IMR-90 (cell line): ENCODE results near the gene PIKFYVE.

Source experiments
- BHLHE40 ChIP-seq: fragments of 150-350 bp; IDR thresholded peaks from 2 replicates; pipeline ENCODE4 v1.6.1; 2016; ENCODE audit warnings: mild to moderate bottlenecking, low read depth, low read length
- FOS ChIP-seq: fragments of 150-350 bp; IDR thresholded peaks from 2 replicates; pipeline ENCODE4 v1.6.1; 2016; ENCODE audit warnings: low read depth, low read length
- MAZ ChIP-seq: IDR thresholded peaks from 2 replicates; pipeline ENCODE4 v1.6.1; 2012; ENCODE audit warnings: low read depth, mild to moderate bottlenecking, low read length, improper control_type of control experiment, moderate library complexity, borderline replicate concordance
- POLR2A ChIP-seq: IDR thresholded peaks from 2 replicates; pipeline ENCODE4 v1.6.1; 2012; ENCODE audit warnings: mild to moderate bottlenecking, low read depth, low read length
- TF ChIP-seq, protein P1 (sequence below): conservative IDR thresholded peaks from 2 replicates; pipeline ENCODE4 v1.5.1; 2012; ENCODE audit warnings: mild to moderate bottlenecking, low read depth, low read length, improper control_type of control experiment

DNA sequence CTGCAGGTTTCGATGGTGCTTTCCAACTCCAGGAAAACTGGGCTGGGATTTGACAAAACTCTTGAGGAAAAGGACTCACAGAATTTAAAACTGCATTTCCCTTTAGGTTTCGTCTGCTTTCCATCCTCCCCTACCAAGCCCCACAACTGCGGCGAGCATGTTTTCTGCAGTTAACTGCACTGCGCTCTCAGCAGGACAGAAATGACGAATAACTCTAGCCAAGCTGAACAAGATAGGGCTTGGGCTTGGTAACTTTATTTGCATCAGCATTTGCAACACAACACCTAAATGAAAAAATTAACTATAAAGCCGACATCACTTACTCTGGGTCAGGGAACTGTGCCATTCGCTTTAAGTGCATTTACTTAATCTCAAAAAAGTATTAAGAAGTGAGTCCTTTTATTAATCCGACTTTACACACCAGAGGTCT lies 669 bp upstream of the PIKFYVE start:
- TF ChIP-seq FOS (no peak), MAZ (no peak), BHLHE40 (no peak), POLR2A (no peak)
- TF ChIP-seq, protein P1, sequence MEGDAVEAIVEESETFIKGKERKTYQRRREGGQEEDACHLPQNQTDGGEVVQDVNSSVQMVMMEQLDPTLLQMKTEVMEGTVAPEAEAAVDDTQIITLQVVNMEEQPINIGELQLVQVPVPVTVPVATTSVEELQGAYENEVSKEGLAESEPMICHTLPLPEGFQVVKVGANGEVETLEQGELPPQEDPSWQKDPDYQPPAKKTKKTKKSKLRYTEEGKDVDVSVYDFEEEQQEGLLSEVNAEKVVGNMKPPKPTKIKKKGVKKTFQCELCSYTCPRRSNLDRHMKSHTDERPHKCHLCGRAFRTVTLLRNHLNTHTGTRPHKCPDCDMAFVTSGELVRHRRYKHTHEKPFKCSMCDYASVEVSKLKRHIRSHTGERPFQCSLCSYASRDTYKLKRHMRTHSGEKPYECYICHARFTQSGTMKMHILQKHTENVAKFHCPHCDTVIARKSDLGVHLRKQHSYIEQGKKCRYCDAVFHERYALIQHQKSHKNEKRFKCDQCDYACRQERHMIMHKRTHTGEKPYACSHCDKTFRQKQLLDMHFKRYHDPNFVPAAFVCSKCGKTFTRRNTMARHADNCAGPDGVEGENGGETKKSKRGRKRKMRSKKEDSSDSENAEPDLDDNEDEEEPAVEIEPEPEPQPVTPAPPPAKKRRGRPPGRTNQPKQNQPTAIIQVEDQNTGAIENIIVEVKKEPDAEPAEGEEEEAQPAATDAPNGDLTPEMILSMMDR, result no peak
